GM12878 (cell line): ENCODE results near the gene NFYC. TPM values are rescaled to one million over a fixed set of nuclear protein-coding genes. Genes with fewer than 3 reads are reported as not detected.

ENCODE experiments used
- CHD1 ChIP-seq: IDR thresholded peaks from 2 replicates; pipeline ENCODE4 v1.6.1; 2012; ENCODE audit warnings: low read depth, low read length, improper control_type of control experiment
- DPF2 ChIP-seq: fragments of 450-650 bp; IDR thresholded peaks from 2 replicates; pipeline ENCODE4 v1.6.1; 2017; ENCODE audit warnings: mild to moderate bottlenecking
- JUNB ChIP-seq: IDR thresholded peaks from 2 replicates; pipeline ENCODE4 v1.6.1; 2016; ENCODE audit warnings: antibody characterized with exemption, mild to moderate bottlenecking
- KDM1A ChIP-seq: fragments of 200-600 bp; sonication (generic); IDR thresholded peaks from 2 replicates; pipeline ENCODE4 v1.6.1; 2016; ENCODE audit warnings: borderline replicate concordance
- POLR2A ChIP-seq: IDR thresholded peaks from 2 replicates; pipeline ENCODE4 v1.6.1; 2011; ENCODE audit warnings: low read depth, mild to moderate bottlenecking, low read length
- POU2F2 ChIP-seq: IDR thresholded peaks from 3 replicates; pipeline ENCODE4 v1.6.1; 2011; ENCODE audit warnings: low read depth, mild to moderate bottlenecking, low read length, borderline replicate concordance
- RUNX3 ChIP-seq: IDR thresholded peaks from 2 replicates; pipeline ENCODE4 v1.6.1; 2012; ENCODE audit warnings: low read length, inconsistent platforms
- SMC3 ChIP-seq: IDR thresholded peaks from 2 replicates; pipeline ENCODE4 v1.6.1; 2011; ENCODE audit warnings: low read length, improper control_type of control experiment, borderline replicate concordance
- YY1 ChIP-seq: IDR thresholded peaks from 2 replicates; pipeline ENCODE4 v1.6.1; 2011; ENCODE audit warnings: low read depth, mild to moderate bottlenecking, low read length
- polyA plus RNA-seq, 11 experiments: library from polyadenylated mRNA; depleted of rRNA in 4 of 11; unstranded in 6 of 11; stranded (reverse) in 5 of 11; fragments of >200 nt; fragmentation: Nextera tagmentation in 4 of 11; fragmentation: Illumina TruSeq in 1 of 11; extraction: Ambion mirVana in 4 of 11; extraction: Trizol in 1 of 11; gene quantifications; 1 replicate in 1 of 11; 2 replicates in 10 of 11; pipeline versions ENCODE4 v1.2.1 to v1.2.3, GENCODE V29; 2011 to 2016; ENCODE audit warnings: inconsistent platforms in 2 of 11, missing spikeins in 2 of 11, low read depth in 1 of 11
- total RNA-seq, 4 experiments: library from RNA; depleted of rRNA in 3 of 4; stranded (reverse); fragments of >200 nt in 3 of 4; fragmentation: Illumina TruSeq in 1 of 4; extraction: Trizol in 1 of 4; gene quantifications; 2 replicates each; pipeline versions ENCODE4 v1.2.1 to v1.2.3, GENCODE V29; 2013 to 2021
- TF ChIP-seq, protein P1 (sequence below): IDR thresholded peaks from 2 replicates; pipeline ENCODE4 v1.6.1; 2011; ENCODE audit warnings: mild to moderate bottlenecking, low read depth, low read length, moderate library complexity; ENCODE audit not compliant: insufficient replicate concordance
- TF ChIP-seq, protein P2 (sequence below): IDR thresholded peaks from 2 replicates; pipeline ENCODE4 v1.6.1; 2011; ENCODE audit warnings: borderline replicate concordance, low read depth, mild to moderate bottlenecking, moderate library complexity, low read length; ENCODE audit not compliant: insufficient read depth, poor library complexity, severe bottlenecking
- TF ChIP-seq, protein P3 (sequence below): fragments of 450-650 bp; IDR thresholded peaks from 2 replicates; pipeline ENCODE4 v1.6.1; 2017; ENCODE audit warnings: antibody characterized with exemption, mild to moderate bottlenecking, moderate library complexity
- TF ChIP-seq, protein P4 (sequence below): fragments of 450-650 bp; conservative IDR thresholded peaks from 2 replicates; pipeline ENCODE4 v1.6.1; 2017; ENCODE audit warnings: mild to moderate bottlenecking, moderate library complexity
- TF ChIP-seq, protein P5 (sequence below): IDR thresholded peaks from 2 replicates; pipeline ENCODE4 v1.6.1; 2012; ENCODE audit warnings: low read depth, low read length, improper control_type of control experiment
- TF ChIP-seq, protein P6 (sequence below): fragments of 450-650 bp; IDR thresholded peaks from 2 replicates; pipeline ENCODE4 v1.6.1; 2017; ENCODE audit warnings: mild to moderate bottlenecking, moderate library complexity

NFYC gene
- total and polyA plus RNA-seq, 10 of the 15 experiments (the other 5 are each of a cell fraction or from before 2014, with no cell fraction given) = 4.3 to 84.2 (median 58.3) TPM

DNA sequence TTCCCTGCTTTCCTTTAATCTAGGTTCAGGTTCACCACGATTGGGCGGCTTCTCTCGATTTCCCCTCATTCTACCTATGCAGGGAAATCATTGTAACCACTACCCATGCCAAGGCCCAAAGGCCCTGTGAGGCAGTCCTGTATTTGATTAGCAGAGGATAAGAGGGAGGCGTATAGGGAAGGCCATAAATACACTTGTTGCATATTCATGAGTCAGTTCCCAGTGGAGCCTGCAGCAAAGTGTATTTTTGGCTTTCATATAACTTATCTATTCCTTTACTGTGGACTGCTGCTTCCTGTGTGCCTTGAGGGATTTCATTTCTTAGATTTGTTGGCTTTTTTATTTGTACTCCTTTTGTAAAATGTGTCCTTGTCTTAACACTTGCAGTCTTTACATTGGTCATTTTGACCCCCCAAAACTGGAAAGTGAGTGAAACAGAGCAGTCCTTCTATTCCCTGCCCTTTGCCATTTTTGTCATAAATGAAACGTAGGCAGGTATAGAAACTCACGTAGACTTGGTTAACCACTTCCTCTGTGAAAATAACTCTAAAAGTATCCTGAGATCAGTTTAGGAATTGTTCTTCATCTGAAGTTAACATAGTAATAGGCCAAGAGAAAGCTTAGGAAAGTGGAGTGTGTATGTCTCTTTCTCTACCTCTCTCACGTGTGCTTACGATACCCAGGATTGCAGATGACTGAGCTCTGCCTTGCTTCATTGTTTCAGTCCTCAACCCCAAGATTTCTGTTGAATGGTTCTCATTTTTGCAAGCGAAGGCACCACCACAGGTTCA lies 72.4 kb downstream of the NFYC start (continued):
- TF ChIP-seq, protein P1, sequence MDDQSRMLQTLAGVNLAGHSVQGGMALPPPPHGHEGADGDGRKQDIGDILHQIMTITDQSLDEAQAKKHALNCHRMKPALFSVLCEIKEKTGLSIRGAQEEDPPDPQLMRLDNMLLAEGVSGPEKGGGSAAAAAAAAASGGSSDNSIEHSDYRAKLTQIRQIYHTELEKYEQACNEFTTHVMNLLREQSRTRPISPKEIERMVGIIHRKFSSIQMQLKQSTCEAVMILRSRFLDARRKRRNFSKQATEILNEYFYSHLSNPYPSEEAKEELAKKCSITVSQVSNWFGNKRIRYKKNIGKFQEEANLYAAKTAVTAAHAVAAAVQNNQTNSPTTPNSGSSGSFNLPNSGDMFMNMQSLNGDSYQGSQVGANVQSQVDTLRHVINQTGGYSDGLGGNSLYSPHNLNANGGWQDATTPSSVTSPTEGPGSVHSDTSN = no peak
- TF ChIP-seq, protein P2, sequence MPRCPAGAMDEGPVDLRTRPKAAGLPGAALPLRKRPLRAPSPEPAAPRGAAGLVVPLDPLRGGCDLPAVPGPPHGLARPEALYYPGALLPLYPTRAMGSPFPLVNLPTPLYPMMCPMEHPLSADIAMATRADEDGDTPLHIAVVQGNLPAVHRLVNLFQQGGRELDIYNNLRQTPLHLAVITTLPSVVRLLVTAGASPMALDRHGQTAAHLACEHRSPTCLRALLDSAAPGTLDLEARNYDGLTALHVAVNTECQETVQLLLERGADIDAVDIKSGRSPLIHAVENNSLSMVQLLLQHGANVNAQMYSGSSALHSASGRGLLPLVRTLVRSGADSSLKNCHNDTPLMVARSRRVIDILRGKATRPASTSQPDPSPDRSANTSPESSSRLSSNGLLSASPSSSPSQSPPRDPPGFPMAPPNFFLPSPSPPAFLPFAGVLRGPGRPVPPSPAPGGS = no peak
- peak; percentile 78; the same call in 1 of the 3 replicates for TF ChIP-seq POU2F2
- TF ChIP-seq, protein P3, sequence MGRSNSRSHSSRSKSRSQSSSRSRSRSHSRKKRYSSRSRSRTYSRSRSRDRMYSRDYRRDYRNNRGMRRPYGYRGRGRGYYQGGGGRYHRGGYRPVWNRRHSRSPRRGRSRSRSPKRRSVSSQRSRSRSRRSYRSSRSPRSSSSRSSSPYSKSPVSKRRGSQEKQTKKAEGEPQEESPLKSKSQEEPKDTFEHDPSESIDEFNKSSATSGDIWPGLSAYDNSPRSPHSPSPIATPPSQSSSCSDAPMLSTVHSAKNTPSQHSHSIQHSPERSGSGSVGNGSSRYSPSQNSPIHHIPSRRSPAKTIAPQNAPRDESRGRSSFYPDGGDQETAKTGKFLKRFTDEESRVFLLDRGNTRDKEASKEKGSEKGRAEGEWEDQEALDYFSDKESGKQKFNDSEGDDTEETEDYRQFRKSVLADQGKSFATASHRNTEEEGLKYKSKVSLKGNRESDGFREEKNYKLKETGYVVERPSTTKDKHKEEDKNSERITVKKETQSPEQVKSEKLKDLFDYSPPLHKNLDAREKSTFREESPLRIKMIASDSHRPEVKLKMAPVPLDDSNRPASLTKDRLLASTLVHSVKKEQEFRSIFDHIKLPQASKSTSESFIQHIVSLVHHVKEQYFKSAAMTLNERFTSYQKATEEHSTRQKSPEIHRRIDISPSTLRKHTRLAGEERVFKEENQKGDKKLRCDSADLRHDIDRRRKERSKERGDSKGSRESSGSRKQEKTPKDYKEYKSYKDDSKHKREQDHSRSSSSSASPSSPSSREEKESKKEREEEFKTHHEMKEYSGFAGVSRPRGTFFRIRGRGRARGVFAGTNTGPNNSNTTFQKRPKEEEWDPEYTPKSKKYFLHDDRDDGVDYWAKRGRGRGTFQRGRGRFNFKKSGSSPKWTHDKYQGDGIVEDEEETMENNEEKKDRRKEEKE = no peak
- TF ChIP-seq, protein P4, sequence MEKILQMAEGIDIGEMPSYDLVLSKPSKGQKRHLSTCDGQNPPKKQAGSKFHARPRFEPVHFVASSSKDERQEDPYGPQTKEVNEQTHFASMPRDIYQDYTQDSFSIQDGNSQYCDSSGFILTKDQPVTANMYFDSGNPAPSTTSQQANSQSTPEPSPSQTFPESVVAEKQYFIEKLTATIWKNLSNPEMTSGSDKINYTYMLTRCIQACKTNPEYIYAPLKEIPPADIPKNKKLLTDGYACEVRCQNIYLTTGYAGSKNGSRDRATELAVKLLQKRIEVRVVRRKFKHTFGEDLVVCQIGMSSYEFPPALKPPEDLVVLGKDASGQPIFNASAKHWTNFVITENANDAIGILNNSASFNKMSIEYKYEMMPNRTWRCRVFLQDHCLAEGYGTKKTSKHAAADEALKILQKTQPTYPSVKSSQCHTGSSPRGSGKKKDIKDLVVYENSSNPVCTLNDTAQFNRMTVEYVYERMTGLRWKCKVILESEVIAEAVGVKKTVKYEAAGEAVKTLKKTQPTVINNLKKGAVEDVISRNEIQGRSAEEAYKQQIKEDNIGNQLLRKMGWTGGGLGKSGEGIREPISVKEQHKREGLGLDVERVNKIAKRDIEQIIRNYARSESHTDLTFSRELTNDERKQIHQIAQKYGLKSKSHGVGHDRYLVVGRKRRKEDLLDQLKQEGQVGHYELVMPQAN = no peak
- TF ChIP-seq DPF2 = peak; percentile 65; the same call in 1 of the 2 replicates
- TF ChIP-seq, protein P5, sequence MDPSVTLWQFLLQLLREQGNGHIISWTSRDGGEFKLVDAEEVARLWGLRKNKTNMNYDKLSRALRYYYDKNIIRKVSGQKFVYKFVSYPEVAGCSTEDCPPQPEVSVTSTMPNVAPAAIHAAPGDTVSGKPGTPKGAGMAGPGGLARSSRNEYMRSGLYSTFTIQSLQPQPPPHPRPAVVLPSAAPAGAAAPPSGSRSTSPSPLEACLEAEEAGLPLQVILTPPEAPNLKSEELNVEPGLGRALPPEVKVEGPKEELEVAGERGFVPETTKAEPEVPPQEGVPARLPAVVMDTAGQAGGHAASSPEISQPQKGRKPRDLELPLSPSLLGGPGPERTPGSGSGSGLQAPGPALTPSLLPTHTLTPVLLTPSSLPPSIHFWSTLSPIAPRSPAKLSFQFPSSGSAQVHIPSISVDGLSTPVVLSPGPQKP = no peak
- TF ChIP-seq KDM1A = no peak
- TF ChIP-seq CHD1 = no peak
- TF ChIP-seq, protein P6, sequence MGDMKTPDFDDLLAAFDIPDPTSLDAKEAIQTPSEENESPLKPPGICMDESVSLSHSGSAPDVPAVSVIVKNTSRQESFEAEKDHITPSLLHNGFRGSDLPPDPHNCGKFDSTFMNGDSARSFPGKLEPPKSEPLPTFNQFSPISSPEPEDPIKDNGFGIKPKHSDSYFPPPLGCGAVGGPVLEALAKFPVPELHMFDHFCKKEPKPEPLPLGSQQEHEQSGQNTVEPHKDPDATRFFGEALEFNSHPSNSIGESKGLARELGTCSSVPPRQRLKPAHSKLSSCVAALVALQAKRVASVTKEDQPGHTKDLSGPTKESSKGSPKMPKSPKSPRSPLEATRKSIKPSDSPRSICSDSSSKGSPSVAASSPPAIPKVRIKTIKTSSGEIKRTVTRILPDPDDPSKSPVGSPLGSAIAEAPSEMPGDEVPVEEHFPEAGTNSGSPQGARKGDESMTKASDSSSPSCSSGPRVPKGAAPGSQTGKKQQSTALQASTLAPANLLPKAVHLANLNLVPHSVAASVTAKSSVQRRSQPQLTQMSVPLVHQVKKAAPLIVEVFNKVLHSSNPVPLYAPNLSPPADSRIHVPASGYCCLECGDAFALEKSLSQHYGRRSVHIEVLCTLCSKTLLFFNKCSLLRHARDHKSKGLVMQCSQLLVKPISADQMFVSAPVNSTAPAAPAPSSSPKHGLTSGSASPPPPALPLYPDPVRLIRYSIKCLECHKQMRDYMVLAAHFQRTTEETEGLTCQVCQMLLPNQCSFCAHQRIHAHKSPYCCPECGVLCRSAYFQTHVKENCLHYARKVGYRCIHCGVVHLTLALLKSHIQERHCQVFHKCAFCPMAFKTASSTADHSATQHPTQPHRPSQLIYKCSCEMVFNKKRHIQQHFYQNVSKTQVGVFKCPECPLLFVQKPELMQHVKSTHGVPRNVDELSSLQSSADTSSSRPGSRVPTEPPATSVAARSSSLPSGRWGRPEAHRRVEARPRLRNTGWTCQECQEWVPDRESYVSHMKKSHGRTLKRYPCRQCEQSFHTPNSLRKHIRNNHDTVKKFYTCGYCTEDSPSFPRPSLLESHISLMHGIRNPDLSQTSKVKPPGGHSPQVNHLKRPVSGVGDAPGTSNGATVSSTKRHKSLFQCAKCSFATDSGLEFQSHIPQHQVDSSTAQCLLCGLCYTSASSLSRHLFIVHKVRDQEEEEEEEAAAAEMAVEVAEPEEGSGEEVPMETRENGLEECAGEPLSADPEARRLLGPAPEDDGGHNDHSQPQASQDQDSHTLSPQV = no peak; the same call in 1 of the 2 replicates
- peak; percentile 13; the same call in 1 of the 2 replicates for TF ChIP-seq JUNB
- no peak for TF ChIP-seq SMC3
- TF ChIP-seq POLR2A = no peak
- TF ChIP-seq RUNX3 = peak; percentile 94
- no peak for TF ChIP-seq YY1
